Measurements from ENCODE around the gene TEX55. TPM values are rescaled to one million over a fixed set of nuclear protein-coding genes. Genes with fewer than 3 reads are reported as not detected.

TEX55 gene
- total and polyA plus RNA-seq, 10 donors: not detected

- Histone ChIP-seq H3K27me3 (replicated peaks in 1 of 7) (no peaks in the 10 kb centered on the region), H3K4me3 (no peak overlapping the region), H3K27ac (no peak overlapping the region), H3K4me1 (no peaks in the 10 kb centered on the region), H3K36me3 (no peaks in the 10 kb centered on the region), H3K9me3 (no peaks in the 10 kb centered on the region)
- intact Hi-C loops (cut with DNase I; ENCODE audit: low total_unique reads): no loop called here
- no peak for DNase-seq
- TF ChIP-seq CTCF (IDR thresholded peaks at IDR 0.05 in 8 of 11, conservative IDR thresholded peaks at IDR 0.05 in 3 of 11) (no peak), POLR2AphosphoS5 (IDR thresholded peaks at IDR 0.05) (no peak), POLR2A (IDR thresholded peaks at IDR 0.05) (no peak)
- WGBS, 5 donors: 88 to 93% (median 90%) methylated on average over 15 of the region's 15 CpGs
Observed at GRCh38 chr3:119146578-119147375, 812 bp downstream of the TEX55 start.

GRCh38 chr3:119147494-119147893, 1.5 kb downstream of the TEX55 start:
- Histone ChIP-seq H3K4me1 (no peaks in the 10 kb centered on the region), H3K4me3 (no peak overlapping the region), H3K9me3 (no peaks in the 10 kb centered on the region), H3K36me3 (no peaks in the 10 kb centered on the region), H3K27me3 (replicated peaks in 1 of 7) (no peaks in the 10 kb centered on the region), H3K27ac (no peak overlapping the region)
- WGBS, 5 donors: 43 to 48% (median 47%) methylated on average over 2 of the region's 2 CpGs
- TF ChIP-seq CTCF (IDR thresholded peaks at IDR 0.05 in 8 of 11, conservative IDR thresholded peaks at IDR 0.05 in 3 of 11) (no peak), POLR2AphosphoS5 (IDR thresholded peaks at IDR 0.05) (no peak), POLR2A (IDR thresholded peaks at IDR 0.05) (no peak)
- intact Hi-C loops (cut with DNase I; ENCODE audit: low total_unique reads): no loop called here
- DNase-seq: no peak

GRCh38 chr3:119148493-119149180, 2.7 kb downstream of the TEX55 start:
- no peak overlapping the region for H3K27ac ChIP-seq

More at GRCh38 chr3:119148493-119149180, 2.7 kb downstream of the TEX55 start:
- DNase-seq: no peak
- H3K9me3 ChIP-seq: peaks cover 0 to 8% (median 6%) of the 10 kb centered on the region in 8 donors
- no peak for TF ChIP-seq POLR2A (IDR thresholded peaks at IDR 0.05)
- TF ChIP-seq CTCF (IDR thresholded peaks at IDR 0.05 in 8 of 11, conservative IDR thresholded peaks at IDR 0.05 in 3 of 11): no peak
- TF ChIP-seq POLR2AphosphoS5 (IDR thresholded peaks at IDR 0.05): no peak
- H3K36me3 ChIP-seq: no peaks in the 10 kb centered on the region
- H3K27me3 ChIP-seq (replicated peaks in 1 of 7): no peaks in the 10 kb centered on the region
- H3K4me3 ChIP-seq: no peak overlapping the region
- no peaks in the 10 kb centered on the region for H3K4me1 ChIP-seq
- intact Hi-C loops (cut with DNase I; ENCODE audit: low total_unique reads): no loop called here
- WGBS, 5 donors: 87 to 97% (median 94%) methylated on average over 2 of the region's 2 CpGs

All from spleen (tissue), 11 donors.